ENCODE measurements around the gene STMN3. TPM values are rescaled to one million over a fixed set of nuclear protein-coding genes. Genes with fewer than 3 reads are reported as not detected.
"Not testable (repeated sequence)": the region's sequence is repeated elsewhere in the genome, so short reads cannot be mapped to it uniquely, and the experiment has no call there.

The STMN3 gene
- total RNA-seq, 1 experiment from 2014 or later, result 2.6 TPM

DNA sequence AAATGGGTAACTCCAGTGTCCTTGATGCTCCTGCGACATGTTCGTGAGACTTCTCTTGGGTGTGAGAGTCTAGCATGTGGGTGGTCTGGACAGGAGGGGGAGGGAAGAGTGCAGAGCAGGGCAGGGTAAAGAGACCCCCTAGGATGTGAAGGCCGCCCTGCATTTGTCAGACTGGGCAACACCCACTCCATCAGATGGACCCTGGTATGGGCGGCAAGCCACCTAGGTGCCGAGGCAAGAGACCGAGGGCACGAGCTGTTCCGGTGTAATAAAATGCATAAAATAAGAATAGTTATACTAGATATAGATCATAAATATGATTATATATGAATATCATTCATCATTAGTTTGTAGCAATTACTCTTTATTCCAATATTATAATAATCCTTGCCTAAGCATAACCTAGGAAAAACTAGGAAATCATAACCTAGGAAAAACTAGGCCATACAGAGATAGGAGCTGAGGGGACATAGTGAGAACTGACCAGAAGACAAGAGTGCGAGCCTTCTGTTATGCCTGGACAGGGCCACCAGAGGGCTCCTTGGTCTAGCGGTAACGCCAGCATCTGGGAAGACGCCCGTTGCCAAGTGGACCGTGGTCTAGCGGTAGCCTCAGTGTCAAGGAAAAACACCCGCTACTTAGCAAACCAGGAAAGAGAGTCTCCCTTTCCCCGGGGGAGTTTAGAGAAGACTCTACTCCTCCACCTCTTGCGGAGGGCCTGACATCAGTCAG is 39.2 kb downstream of the STMN3 start:
- DNase-seq (ENCODE audit: low read depth), result not testable (repeated sequence)

DNA sequence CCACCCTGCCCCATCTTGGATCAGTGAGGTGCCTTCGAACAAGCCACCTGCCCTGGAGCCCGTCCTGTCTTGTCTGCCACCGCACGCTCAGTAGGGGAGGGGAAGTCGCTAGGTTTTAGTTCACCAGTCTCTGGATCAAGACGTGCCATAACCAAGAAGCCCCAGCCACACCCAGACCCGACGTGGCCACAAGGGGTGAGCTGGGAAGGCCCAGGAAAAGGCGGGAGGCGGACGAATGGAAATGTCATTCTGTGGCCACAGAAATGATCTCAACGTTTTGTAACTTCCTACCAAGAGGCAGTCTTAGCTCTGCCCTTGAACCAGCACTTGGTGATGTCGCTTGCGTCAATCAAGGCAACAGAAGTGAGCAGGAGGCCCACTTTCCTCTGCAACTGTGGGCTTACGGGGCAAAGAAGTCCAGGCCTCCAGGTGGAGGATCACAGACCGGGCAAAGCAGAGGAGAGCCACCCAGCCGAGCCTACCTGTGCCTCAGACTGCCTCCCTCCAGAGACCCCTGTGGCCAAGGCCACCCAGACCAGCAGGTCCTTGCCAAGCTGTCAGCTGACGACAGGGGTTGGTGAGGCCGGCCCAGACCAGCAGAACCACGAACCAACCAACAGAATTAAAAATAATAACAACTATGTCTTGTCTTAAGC is 40.8 kb downstream of the STMN3 start:
- no peak for DNase-seq (ENCODE audit: low read depth)

- DNase-seq (ENCODE audit: low read depth), result no peak
Measured at GRCh38 chr20:63611646-63612045, 41.6 kb downstream of the STMN3 start.

DNA sequence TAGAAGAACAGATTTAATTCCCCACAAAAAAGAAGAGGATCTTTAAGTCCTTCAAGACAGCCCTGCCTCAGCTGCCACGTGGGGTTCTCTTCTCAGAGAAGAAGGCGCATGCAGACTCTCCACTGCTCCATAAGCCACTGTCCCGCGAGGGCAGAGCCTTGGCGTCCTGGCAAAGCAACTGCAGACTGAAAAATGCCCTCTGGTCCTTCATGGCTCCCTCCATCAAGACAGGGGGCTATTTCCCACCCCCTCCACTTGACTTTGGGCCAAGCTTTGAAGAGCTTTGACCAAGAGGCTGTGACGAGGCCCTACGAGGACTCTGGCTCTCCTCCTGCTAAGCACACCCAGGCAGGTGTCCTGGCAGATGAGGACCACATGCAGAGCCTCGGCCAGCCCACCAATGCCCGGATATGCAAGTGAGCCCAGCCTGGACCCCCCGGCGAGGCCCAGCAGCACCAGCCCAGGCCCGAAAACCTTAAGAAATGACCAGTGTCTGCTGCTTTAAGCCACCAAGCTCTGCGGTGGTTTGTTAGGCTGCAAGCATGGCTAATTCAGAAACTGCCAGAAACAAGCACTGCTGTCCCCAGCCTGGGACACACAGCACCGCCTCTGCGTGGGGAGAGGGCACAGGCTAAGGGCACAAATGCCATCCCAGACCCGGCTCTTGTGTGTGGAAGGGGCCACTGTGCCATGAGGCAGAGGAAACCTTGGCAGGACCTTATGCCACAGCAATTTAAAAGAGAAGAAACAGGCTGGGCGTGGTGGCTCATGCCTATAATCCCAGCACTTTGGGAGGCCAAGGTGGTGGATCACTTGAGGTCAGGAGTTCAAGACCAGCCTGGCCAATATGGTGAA is 42.4 kb downstream of the STMN3 start:
- DNase-seq (ENCODE audit: low read depth), result no peak

- DNase-seq (ENCODE audit: low read depth), result no peak
Measured at GRCh38 chr20:63606686-63607085, 46.5 kb downstream of the STMN3 start.

- DNase-seq (ENCODE audit: low read depth), result no peak
Measured at GRCh38 chr20:63602321-63602720, 50.9 kb downstream of the STMN3 start.

GRCh38 chr20:63601679-63602078 is 51.5 kb downstream of the STMN3 start:
- not testable (repeated sequence) for DNase-seq (ENCODE audit: low read depth)

DNA sequence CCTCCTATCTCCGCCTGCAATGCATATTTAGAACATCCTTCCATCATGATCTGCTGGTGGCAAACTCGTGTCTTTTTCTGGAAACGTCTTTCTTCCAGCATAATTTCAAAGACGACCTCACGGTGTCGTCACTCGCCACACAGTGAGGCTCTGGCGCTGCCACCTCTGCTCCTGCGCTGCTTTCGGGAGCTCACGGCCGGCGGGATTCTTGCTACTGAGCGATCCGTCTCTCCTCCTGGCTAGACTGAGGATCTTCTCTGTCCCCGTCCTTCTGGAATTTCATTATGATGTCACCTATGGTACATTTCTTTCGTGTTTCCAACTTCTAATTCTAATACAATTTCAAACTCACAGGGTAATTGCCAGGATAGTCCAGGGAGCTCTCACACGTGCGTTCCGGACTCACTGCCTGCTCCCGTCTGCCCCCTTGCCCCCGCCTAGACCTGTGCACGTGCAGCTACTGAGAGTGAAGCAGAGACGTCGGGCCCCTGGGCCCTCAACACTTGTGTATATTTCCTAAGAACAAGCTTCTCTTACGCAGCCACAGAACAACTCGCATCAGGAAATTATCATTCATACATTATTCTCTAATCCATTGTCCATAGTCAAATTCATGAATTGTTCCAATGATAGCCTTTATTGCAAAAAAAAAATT is 53.7 kb downstream of the STMN3 start:
- DNase-seq (ENCODE audit: low read depth), result no peak

DNA sequence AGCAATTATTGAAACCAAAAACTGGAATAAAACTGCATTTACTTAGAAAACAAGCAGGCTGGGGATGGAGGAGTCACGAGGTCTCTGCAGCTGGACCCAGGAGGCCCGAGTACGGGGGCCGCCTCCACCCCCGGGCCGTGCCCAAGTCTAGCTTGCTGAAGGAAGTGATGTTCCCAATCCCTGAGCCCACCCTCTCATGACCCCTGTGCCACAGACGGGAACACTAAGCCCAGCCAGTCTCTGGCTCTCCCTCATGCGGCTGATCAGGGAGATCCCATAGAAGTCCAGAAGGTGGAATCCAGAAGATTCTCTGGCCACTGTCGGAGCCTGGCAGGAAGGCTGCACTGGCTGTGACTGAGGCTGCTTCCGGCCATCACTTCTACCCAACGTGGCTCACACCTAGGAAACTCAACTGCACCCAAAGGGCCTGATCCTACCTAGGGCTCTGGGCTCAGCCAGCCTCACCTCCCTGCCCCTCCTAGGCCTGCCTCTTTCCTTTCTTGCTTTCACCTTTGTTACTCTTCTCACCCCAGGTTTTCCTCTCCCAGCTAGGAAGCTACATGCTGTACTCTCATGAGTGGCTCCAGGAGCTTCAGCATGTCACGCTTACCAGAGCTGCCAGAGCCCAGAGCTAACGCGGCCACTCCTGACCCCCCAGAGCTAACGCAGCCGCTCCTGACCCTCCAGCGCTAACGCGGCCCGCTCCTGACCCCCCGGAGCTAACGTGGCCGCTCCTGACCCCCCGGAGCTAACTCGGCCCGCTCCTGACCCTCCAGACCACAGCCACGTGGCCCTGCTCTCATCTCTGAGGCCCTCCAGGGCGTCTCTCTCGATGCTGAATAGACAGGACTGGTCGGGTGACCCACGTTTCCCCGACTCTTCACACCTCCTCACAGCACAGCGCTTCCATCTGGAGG is 54.5 kb downstream of the STMN3 start:
- no peak for DNase-seq (ENCODE audit: low read depth)

DNA sequence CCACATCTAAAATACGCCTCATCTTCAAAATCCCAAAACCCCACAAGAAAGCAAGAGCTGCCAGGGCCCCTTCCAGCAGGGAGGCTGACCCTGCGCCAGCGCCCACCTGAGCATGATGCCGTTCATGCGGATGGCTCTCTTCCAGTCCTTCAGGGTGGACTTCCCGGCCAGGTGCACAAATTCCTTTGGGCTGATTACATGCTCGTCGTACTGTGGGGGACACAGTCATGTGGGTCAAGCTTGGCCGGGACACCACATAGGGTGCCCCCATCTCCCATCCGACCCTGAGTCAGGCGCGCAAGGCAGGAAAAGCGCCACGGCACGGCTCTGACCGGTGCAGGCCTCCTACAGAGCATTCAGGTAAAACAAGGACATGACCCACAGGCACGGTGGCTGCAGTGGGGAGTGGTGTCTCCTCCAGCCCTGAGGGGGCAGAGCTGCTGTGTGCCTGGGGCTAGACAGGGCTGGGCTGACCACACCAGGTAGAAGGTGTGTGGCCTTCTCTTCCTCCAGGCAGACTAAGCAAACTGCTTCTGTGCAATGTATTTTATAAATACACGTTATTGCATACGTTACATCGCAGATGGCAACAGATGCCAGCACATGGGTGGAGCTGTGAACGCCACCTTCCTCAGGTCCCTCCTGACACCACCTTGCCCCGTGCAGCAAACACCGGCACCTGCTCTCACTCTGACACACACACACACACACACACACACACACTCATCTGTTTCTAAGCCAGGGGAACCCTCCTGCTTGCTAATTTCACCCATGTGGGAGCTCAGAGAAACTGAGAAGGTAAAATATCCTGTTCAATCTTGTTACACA is 55.4 kb downstream of the STMN3 start:
- no peak for DNase-seq (ENCODE audit: low read depth)

GRCh38 chr20:63596423-63596822 is 56.8 kb downstream of the STMN3 start:
- DNase-seq (ENCODE audit: low read depth), result no peak

DNA sequence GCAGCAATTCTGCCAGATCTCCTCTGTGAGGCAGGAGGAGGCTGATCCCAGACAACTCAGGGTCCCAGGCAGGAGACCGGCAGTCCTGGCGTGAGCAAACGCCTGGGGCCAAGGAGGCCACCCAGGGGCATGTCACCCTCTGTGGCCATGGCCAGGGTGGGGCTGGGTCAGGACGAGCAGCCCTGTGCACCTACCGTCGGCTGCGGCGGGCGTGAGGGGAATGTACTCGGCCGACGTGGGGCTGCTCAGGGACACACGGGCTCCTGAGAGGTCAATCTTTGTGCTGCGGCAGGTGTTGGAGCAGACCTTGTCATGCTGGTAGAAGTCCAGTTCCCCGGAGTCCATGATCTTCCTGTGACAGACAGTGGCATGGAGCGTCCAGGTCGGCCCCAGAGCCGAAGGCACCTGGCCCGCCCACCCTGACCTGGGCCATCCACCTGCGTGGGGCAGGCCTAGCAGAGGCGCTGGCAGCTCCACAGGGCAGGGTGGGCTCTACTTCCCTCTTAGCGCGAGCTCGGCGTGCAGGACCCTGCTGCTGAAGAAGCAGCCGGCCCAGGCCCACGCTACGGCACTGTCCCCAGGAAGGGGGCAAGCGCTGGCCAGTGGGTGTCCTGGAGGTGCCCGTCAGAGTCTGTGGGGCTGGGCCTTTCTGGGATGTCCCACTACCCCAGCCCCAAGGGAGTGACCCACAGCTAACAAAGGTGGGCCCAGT is 57.7 kb downstream of the STMN3 start:
- no peak for DNase-seq (ENCODE audit: low read depth)

DNA sequence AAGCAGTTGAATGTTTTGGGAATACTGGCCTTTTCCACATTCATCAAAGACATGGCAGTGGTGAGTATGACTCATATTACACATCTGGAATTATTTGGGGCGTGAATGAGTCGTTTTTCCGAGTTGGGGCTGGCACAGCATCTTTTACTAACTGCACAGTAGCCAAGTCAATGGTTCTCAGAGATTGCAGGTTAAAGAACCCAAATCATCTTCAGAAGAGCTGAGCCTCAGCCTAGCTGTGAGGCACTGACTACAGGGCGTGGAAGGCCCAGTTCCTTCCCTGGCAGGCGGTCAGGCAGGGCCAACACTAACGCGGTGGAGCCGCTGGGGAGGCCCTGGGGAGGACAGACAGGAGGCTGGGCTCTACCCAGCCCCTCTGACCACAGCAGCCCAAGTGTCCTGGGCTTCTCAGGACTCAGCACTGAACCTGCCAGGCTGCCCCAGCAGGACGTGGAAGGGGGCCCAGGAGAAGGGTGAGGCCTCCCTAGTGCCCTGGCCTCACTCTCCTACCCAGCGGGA is 59.1 kb downstream of the STMN3 start:
- peak; percentile 81 for DNase-seq (ENCODE audit: low read depth)

DNA sequence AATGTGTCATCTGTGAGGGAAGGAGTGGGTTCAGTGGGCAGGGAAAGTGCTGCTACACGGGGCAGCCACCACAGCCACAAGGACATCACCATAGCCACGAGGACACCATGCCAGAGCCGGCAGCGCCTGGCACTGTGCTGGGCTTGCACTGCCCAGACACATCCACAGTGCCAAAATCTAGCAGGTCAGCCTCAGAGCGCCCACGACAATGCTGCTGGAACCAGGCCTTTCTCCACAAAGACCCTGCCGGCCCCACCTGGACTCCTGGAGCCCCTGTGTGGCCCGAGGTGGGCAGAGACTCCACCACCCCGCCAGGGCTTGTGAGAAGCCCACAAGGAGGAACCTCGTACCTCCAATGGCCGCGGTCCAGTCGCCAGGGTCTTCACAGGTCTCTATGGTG is 60.6 kb downstream of the STMN3 start:
- DNase-seq (ENCODE audit: low read depth), result no peak

DNA sequence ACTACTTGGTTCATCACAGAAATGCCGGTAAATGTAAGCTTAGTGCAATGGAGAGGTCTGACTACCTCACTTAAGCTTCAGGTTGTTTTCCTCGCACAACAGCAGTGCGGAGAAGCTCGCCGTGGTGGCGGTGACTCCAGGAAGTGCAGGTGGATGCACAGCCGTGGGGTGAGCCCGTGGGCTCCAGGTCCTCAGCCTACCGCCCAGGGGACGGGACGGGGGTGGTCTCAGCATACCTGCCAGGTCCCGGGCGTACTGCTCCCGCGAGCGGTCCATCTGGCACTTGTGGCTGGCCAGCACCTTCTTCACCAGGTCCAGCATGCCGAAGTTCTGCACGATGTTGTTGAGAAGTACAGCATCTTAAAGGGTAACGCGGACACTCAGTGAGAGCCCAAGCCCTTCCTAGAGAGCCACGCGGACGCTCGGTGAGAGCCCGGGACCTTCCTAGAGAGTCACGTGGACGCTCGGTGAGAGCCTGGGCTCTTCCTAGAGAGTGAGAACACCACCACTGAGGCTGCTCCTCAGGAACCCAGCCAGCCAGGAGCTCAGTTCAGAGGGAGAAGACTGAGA is 61.4 kb downstream of the STMN3 start:
- no peak for DNase-seq (ENCODE audit: low read depth)

DNA sequence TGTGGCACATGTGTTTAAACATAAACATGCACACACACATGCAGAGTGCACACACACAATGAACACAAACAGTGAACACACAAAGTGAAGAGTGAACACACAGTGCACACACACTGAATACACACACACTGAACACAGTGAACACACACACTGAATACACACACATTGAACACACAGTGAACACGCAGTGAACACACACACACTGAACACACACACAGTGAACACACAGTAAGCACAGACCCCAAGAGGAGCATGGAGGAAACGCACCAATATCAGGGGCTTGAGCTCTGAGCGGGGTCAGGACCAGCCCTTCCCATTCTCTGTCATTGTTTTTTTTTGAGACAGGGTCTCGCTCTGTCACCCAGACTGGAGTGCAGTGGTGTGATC is 62.1 kb downstream of the STMN3 start:
- DNase-seq (ENCODE audit: low read depth), result no peak

GRCh38 chr20:63590218-63591146 is 62.7 kb downstream of the STMN3 start:
- DNase-seq (ENCODE audit: low read depth), result no peak
